G401.6 (cell line): Measurements from ENCODE around the gene FMNL3.

Experiments
- FAIRE-seq: peaks from 2 replicates; lab custom pipeline; 2012; peaks lifted over from hg19 to GRCh38; lab: Jason Lieb, UNC

Gene FMNL3

GRCh38 chr12:49588281-49588680 lies 118.9 kb downstream of the FMNL3 start:
- FAIRE-seq: no peak

DNA sequence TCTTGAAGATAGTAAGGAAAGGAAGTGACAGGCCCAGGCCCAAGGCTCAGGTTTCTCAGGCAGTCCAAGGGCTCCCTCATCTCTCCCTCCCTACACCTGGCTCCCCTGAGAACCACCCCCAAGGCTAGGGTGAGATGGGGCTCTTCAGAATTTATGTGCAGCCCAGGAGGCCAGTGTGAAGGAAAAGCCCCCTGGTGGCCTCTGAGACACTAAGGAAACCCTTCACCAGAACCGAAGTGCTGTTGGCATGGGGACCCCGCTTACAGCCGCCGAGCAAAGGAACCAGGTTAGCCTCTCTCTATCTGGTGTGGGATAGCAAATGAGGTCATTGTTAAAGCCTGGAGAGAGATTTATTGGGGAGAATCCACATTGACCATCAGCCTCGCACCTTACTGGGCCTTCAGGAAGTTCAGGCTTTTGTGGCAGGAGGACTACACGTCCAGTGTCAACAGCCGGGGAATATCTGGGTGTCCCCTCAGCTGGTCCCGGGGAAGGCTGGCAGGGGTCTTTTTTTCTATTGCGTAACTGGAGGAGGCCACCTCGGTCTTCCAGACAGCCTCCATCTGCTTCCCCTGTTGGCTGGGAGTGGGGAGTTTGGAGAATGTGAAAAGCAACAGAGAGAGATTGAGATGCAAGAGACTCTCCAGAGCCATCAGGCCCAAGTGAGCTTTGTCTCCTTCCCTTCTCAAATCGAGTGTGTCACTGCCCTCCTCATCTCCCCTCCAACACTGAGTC lies 119.9 kb downstream of the FMNL3 start:
- FAIRE-seq: no peak
